ENCODE measurements around the gene DYNC1H1.
"Not testable (repeated sequence)": the region's sequence is repeated elsewhere in the genome, so short reads cannot be mapped to it uniquely, and the experiment has no call there.

DYNC1H1 gene

DNA sequence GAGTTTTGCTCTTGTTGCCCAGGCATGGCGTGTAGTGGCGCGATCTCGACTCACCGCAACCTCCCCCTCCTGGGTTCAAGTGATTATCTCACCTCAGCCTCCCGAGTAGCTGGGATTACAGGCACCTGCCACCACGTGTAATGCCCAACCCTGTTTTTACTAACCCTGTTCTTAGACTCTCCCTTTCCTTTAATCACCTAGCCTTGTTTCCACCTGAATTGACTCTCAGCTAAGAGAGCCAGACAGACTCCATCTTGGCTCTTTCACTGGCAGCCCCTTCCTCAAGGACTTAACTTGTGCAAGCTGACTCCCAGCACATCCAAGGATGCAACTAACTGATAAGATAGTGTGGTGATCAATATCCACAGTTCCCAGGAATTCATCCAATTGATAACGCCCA lies 100.2 kb downstream of the DYNC1H1 start:
- DNase-seq (ENCODE audit: low read depth), result not testable (repeated sequence)

- DNase-seq (ENCODE audit: low read depth), result no peak
Observed at GRCh38 chr14:102066041-102066451, 101.7 kb downstream of the DYNC1H1 start.

DNA sequence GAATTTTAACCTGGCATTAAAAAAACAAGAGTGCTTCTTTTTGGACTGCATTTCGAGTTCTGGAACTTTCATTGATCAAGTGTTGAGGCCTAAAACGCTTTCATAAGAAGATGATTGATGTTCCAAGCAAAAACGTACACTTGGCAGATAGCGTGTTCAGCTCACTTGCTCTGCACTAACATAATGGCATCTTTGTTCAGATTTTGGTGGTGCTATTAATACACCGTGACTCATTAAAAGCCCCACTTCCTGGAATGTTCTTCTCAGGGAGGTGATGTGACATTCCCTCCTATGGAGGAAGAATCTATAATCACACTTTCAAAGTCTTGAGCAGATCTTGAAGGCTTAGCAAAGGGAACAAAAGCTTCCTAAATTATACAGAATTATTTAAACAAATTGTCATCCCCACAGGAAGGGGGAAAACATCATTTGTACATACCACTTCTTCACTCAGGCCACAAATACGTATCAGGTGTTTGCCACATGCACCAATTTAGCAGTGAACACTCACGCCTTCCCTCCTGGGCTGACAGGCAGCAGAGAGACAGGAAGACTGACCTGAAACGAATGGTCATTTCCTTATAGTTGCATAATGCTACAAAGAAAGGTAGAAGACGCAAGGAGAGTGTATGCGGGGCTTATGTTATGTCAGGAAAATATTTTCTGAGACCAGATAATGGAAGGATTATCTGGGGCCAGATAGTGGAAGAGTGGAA lies 107.1 kb downstream of the DYNC1H1 start:
- DNase-seq (ENCODE audit: low read depth), result no peak

DNA sequence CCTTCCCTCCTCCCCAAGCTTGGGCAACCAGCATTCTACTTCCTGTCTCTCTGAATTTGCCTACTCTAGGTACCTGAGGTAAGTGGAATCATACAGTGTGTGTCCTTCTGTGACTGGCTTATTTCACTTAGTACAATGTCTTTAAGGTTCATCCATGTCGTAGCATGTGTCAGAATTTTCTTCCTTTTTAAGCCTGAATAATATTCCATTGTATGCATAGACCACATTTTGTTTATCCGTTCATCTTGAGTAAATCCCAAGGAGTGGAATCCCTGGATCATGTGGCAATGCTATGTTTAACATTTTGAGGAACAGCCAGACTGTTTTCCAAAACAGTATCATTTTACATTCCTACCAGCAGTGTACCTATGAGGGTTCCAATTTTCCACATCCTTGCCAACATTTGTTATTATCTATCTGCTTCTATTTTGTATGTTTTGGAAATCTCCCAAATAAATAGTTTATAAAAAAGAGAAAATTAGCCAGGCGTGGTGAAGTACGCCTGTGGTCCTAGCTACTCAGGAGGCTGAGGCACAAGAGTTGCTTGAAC lies 110.1 kb downstream of the DYNC1H1 start:
- no peak for DNase-seq (ENCODE audit: low read depth)

- DNase-seq (ENCODE audit: low read depth), result no peak
Observed at GRCh38 chr14:102075155-102075554, 110.8 kb downstream of the DYNC1H1 start.

DNA sequence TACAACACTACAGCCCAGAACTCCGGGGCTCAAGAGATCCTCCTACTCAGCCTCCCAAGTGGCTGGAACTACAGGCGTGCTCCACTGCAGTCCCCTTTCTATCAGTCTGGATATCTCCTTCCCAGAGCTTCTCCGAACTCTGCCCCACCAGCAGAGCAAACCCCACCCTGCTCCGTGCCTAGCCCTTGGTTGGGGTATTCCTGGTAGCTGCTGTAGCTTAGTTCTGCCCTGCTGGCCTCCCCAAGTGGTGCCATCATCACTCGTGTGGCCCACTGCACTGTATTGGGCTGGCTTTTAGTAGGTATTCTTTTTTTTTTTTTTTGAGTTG lies 113.0 kb downstream of the DYNC1H1 start:
- DNase-seq (ENCODE audit: low read depth), result no peak

DNA sequence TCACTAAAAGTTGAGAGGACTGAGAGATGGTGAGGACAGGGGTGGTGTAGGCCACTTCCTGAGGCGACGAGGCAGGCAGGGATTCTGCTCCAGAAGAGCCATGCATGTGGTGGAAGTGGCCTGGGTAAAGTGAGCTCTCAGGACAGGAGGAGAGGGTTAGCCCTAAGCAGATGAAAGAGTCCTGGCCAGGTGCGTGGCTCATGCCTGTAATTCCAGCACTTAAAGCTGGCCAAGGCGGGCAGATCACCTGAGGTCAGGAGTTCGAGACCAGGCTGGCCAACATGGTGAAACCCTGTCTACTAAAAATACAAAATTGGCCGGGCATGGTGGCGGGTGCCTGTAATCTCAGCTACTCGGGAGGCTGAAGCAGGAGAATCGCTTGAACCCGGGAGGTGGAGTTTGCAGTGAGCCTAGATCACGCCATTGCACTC lies 114.0 kb downstream of the DYNC1H1 start:
- not testable (repeated sequence) for DNase-seq (ENCODE audit: low read depth)

GRCh38 chr14:102078831-102079699 lies 114.7 kb downstream of the DYNC1H1 start:
- DNase-seq (ENCODE audit: low read depth), result no peak

DNA sequence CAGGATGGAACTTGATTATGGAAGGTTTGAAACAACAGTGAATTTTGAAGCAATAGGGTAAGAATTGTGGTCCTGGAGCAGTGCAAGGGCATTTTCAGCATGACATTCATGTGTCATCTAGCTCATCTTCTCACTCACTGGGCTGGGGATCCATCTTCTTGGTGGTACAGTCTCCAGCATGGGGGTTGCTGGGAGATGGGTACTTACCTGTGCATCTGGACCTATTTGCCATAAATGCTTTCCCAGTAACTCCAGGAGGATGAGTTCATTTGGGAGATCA lies 115.3 kb downstream of the DYNC1H1 start:
- no peak for DNase-seq (ENCODE audit: low read depth)

GRCh38 chr14:102080183-102081080 lies 116.1 kb downstream of the DYNC1H1 start:
- no peak for DNase-seq (ENCODE audit: low read depth)

DNA sequence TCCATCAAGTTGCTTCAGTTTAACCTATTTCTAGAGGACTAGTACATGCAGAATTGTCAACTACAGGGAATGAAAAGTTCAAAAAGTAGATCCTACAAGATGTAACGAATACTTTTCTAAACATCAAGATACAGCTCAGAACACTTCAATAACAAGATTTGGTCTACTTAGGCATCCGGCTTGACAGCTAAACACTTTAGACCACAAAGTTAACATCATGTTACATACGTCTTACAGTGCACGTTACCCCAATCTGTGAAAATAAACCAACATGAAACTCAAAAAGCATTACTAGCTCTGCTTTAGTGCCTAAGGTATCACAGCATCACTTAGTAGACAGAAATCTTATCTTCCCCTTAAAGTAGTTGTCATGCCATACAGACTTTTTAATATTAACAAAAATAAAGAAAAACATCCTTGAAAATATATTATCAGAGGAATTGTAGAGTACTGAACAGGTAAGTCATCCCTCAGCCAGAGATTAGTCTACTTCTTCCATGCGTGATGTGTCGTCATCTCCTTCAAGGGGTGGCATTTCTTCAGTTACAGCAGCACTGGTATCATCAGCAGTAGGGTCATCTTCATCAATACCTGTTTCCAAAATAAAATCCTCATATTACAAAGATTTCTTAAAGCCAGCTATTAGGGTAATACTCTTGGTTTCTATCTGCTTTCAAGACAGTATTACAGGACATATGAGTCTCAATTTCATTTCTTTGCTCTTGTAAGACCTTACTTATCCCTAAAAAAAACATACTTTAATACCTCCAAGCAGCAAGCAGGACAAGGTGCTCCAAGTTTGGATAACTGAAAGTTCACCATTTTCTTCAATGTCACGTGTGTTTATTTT lies 117.1 kb downstream of the DYNC1H1 start:
- no peak for DNase-seq (ENCODE audit: low read depth)

DNA sequence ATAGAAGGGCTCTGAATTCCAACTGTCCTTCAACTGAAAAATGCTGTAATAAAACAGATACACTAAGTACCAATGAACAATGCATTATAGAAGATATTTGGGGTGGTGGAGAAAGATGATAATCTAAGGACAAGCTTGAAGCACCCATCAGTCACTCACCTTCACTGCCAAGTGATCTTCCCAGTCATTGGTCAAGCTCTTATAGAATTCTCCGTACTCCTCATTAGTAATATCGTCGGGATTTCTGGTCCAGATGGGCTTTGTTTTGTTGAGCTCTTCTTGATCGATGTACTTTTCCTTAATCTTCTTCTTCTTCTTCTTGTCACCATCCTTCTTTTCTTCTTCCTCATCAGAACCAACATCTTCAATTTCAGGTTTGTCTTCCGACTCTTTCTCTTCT lies 120.1 kb downstream of the DYNC1H1 start:
- not testable (repeated sequence) for DNase-seq (ENCODE audit: low read depth)

- DNase-seq (ENCODE audit: low read depth), result no peak
Observed at GRCh38 chr14:102084931-102085330, 120.6 kb downstream of the DYNC1H1 start.

DNA sequence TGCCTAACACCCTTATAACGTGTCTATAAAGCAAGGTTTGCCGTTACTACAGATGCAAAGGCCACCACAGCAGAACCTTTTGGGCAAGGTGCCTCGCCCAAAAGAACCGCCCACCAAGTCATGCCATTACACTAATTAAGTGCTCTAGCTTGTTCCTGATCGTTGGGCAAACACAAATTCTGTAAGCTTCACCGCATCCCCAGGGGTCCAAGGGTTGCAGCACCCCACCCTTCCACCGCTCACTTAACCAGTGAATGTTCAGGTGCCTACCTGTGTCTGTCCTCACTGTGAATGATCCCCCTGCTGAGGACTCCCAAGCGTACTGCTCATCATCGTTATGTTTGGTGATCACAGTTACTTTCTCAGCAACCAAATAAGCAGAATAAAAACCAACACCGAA lies 121.1 kb downstream of the DYNC1H1 start:
- DNase-seq (ENCODE audit: low read depth), result no peak

GRCh38 chr14:102085948-102086708 lies 121.8 kb downstream of the DYNC1H1 start:
- peak; percentile 19 for DNase-seq (ENCODE audit: low read depth)

- no peak for DNase-seq (ENCODE audit: low read depth)
Observed at GRCh38 chr14:102086709-102086971, 122.3 kb downstream of the DYNC1H1 start.

DNA sequence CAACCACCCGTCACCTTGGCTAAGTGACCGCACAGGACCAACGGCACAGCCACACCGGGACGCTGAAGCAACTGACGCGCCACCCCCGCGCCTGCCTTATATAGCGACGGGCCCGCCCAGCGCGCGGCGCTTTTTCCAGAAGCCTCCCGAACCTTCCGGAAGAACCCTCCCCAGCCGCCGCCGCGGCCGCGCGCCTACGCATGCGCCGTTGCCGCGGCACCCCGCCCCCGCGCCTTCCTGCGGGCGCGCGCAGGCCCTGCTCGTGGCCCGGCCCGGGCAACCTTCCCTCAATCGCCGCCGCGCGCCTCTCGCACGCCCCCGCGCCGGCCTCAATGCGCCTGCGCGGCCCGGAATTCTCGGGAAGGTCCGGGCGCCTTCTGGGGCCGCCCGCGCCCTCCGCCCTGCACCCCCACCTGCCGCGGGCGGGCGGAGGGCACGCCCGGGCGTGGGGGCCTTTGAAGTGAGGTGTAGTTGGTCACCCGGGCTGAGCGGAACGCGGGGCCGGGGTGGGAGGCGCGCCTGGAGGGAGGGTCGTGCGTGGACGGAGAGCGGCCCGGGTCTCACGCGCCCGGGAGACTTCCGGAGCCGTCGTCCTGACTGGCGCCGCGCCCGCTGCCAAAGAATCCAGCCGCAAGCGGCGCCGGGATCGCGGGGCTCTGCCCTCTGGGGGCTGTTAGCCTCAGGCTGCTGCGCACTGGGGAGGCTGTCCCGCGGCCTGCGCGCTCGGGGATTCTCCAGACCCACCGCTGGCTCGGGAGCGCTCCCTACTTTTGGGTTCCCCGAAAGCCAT lies 122.8 kb downstream of the DYNC1H1 start, which contains the start of gene HSP90AA1:
Gene HSP90AA1 (minus strand): TSS at position 73 of the 790 bp plus-strand sequence. CDS start 666 bp downstream, outside the sequence.
- peak; percentile 96 for DNase-seq (ENCODE audit: low read depth)

DNA sequence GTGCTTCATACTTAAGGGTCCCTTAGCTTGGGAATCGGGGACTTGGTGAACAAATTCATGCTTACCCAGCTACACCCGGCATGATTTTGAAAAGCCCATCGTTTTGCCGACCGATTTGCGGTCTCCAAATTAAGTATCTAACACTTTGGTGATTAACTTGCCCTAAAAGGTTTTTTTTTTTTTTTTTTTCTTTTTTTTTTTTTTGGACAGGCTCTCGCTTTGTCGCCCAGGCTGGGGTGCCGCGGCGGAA lies 123.3 kb downstream of the DYNC1H1 start:
- DNase-seq (ENCODE audit: low read depth), result no peak

- DNase-seq (ENCODE audit: low read depth), result peak; percentile 16
Observed at GRCh38 chr14:102088012-102088792, 123.8 kb downstream of the DYNC1H1 start.
